ENCODE measurements around the gene USE1. TPM values are rescaled to one million over a fixed set of nuclear protein-coding genes. Genes with fewer than 3 reads are reported as not detected.

USE1 gene
- total and polyA plus RNA-seq, 2 experiments from 2014 or later = 15.5 to 19.4 TPM

GRCh38 chr19:17266026-17266425 is 50.9 kb downstream of the USE1 start:
- TF ChIP-seq POLR2AphosphoS5 (IDR thresholded peaks at IDR 0.05; ENCODE audit: low read depth) = no peak
- TF ChIP-seq ZNF462 (CRISPR knock-in tag; IDR thresholded peaks at IDR 0.05) = no peak
- peaks cover 26% of the 10 kb centered on the region for H3K36me3 Mint-ChIP-seq (ENCODE audit: low read depth)
- ATAC-seq = no peak

GRCh38 chr19:17266589-17266974 is 51.4 kb downstream of the USE1 start:
- peaks cover 23% of the 10 kb centered on the region for H3K27me3 Mint-ChIP-seq (ENCODE audit: insufficient read depth, low read depth, poor library complexity)
- peak overlapping the region; percentile 96 for H3K4me3 Mint-ChIP-seq
- Histone ChIP-seq H3K36me3 (ENCODE audit: insufficient read depth) (peaks cover 4% of the 10 kb centered on the region), H3K4me2 (no peak overlapping the region), H4K20me1 (replicated peaks; ENCODE audit: insufficient read depth) (no peaks in the 10 kb centered on the region), H2AFZ (no peak overlapping the region), H3K4me1 (ENCODE audit: insufficient read depth) (0 out of 2 replicates have a peak, but pooled peaks cover 5% of the 10 kb centered on the region), H3F3A (replicated peaks; ENCODE audit: low read depth) (peaks cover 6% of the 10 kb centered on the region; the same call in 1 of the 2 replicates), H3K79me2 (replicated peaks; ENCODE audit: insufficient read depth) (peaks cover 12% of the 10 kb centered on the region; the same call in 1 of the 2 replicates), H3K9me2 (ENCODE audit: insufficient read depth) (no peaks in the 10 kb centered on the region), H3K27me3 (ENCODE audit: insufficient read depth) (no peaks in the 10 kb centered on the region), H3K4me3 (no peak overlapping the region), H3K27ac (ENCODE audit: low read depth) (peak overlapping the region; percentile 90)
- peak overlapping the region; percentile 82 for H3K27ac Mint-ChIP-seq
- H3K36me3 Mint-ChIP-seq (ENCODE audit: low read depth) = peaks cover 31% of the 10 kb centered on the region
- peaks cover 6% of the 10 kb centered on the region; the same call in 2 of the 3 replicates for H3K9me3 Mint-ChIP-seq
- peaks cover 20% of the 10 kb centered on the region for H3K4me1 Mint-ChIP-seq
- DNase-seq (ENCODE audit: low spot score) = peak; percentile 38
- peak; percentile 1; the same call in 2 of the 3 replicates for ATAC-seq
- TF ChIP-seq CTCF (conservative IDR thresholded peaks at IDR 0.05; ENCODE audit: low read depth in 2 of 2) = no peak
- no peak for TF ChIP-seq ETS1 (IDR thresholded peaks at IDR 0.05)
- no peak for TF ChIP-seq ZNF114 (CRISPR knock-in tag; IDR thresholded peaks at IDR 0.05)
- TF ChIP-seq POLR2AphosphoS5 (IDR thresholded peaks at IDR 0.05; ENCODE audit: low read depth) = no peak
- TF ChIP-seq EZH2phosphoT487 (IDR thresholded peaks at IDR 0.05; ENCODE audit: unreplicated experiment) = no peak

More at GRCh38 chr19:17266026-17266425, 50.9 kb downstream of the USE1 start:
- Histone ChIP-seq H3F3A (replicated peaks; ENCODE audit: low read depth) (peaks cover 2% of the 10 kb centered on the region; the same call in 1 of the 2 replicates), H3K9me2 (ENCODE audit: insufficient read depth) (no peaks in the 10 kb centered on the region), H3K27ac (ENCODE audit: low read depth) (peak overlapping the region; percentile 90), H3K4me3 (no peak overlapping the region), H3K4me2 (no peak overlapping the region), H4K20me1 (replicated peaks; ENCODE audit: insufficient read depth) (no peaks in the 10 kb centered on the region), H3K27me3 (ENCODE audit: insufficient read depth) (no peaks in the 10 kb centered on the region), H3K4me1 (ENCODE audit: insufficient read depth) (0 out of 2 replicates have a peak, but pooled peaks cover 5% of the 10 kb centered on the region), H2AFZ (no peak overlapping the region), H3K79me2 (replicated peaks; ENCODE audit: insufficient read depth) (peaks cover 12% of the 10 kb centered on the region; the same call in 1 of the 2 replicates), H3K36me3 (ENCODE audit: insufficient read depth) (peaks cover 4% of the 10 kb centered on the region; the same call in 1 of the 2 replicates)
- H3K9me3 Mint-ChIP-seq = peaks cover 6% of the 10 kb centered on the region; the same call in 2 of the 3 replicates
- no peak for DNase-seq (ENCODE audit: low spot score)
- H3K27me3 Mint-ChIP-seq (ENCODE audit: insufficient read depth, low read depth, poor library complexity) = peaks cover 23% of the 10 kb centered on the region
- peaks cover 21% of the 10 kb centered on the region for H3K4me1 Mint-ChIP-seq
- no peak overlapping the region for H3K27ac Mint-ChIP-seq
- H3K4me3 Mint-ChIP-seq = no peak overlapping the region

All from GM23338 (cell line).